Astrocyte (in vitro differentiated cells and primary cell): Measurements from ENCODE around the gene GAB2. TPM values are rescaled to one million over a fixed set of nuclear protein-coding genes. Genes with fewer than 3 reads are reported as not detected.

Experiments
- DNase-seq: peaks from one replicate; pipeline ENCODE4 v3.0.0-alpha.2; 2010; ENCODE audit warnings: low read depth
- FAIRE-seq: peaks from 2 replicates; lab custom pipeline; 2011; peaks lifted over from hg19 to GRCh38; lab: Jason Lieb, UNC
- H2AFZ ChIP-seq: 2 replicates; pipeline ENCODE4 v1.6.0; 2012; ENCODE audit warnings: low read depth, low read length, inconsistent platforms
- H3K27ac ChIP-seq: 2 replicates; pipeline ENCODE4 v1.5.1; 2011; ENCODE audit warnings: low read depth, low read length, inconsistent platforms
- H3K27me3 ChIP-seq: 2 replicates; pipeline ENCODE4 v1.6.0; 2011; ENCODE audit warnings: low read length, inconsistent platforms; ENCODE audit not compliant: insufficient read depth
- H3K36me3 ChIP-seq: 2 replicates; pipeline ENCODE4 v1.5.1; 2011; ENCODE audit warnings: low read length, inconsistent platforms; ENCODE audit not compliant: insufficient read depth
- H3K4me1 ChIP-seq: 2 replicates; pipeline ENCODE4 v1.5.1; 2011; ENCODE audit warnings: low read length, inconsistent platforms; ENCODE audit not compliant: insufficient read depth
- H3K4me2 ChIP-seq: 2 replicates; pipeline ENCODE4 v1.6.0; 2012; ENCODE audit warnings: low read length, inconsistent platforms
- H3K4me3 ChIP-seq: 2 replicates; pipeline ENCODE4 v1.5.1; 2011; ENCODE audit warnings: low read depth, mild to moderate bottlenecking, low read length, inconsistent platforms; ENCODE audit not compliant: insufficient read depth
- H3K79me2 ChIP-seq: 2 replicates; pipeline ENCODE4 v1.6.0; 2012; ENCODE audit warnings: mild to moderate bottlenecking, low read length, inconsistent platforms; ENCODE audit not compliant: insufficient read depth
- H3K9ac ChIP-seq: 2 replicates; pipeline ENCODE4 v1.6.0; 2012; ENCODE audit warnings: mild to moderate bottlenecking, low read length, inconsistent platforms
- H3K9me3 ChIP-seq: 2 replicates; pipeline ENCODE4 v1.5.1; 2012; ENCODE audit warnings: low read depth, mild to moderate bottlenecking, low read length, inconsistent platforms; ENCODE audit not compliant: insufficient read depth
- H4K20me1 ChIP-seq: 2 replicates; pipeline ENCODE4 v1.6.0; 2012; ENCODE audit warnings: low read length, inconsistent platforms; ENCODE audit not compliant: insufficient read depth
- H3K27ac Mint-ChIP-seq: one replicate; pipeline ENCODE4 v1.8.0; 2021; ENCODE audit warnings: mild to moderate bottlenecking, mixed read lengths; ENCODE audit not compliant: unreplicated experiment
- H3K27me3 Mint-ChIP-seq: one replicate; pipeline ENCODE4 v1.8.0; 2021; ENCODE audit warnings: low read depth, mixed read lengths; ENCODE audit not compliant: unreplicated experiment
- H3K36me3 Mint-ChIP-seq: one replicate; pipeline ENCODE4 v1.8.0; 2021; ENCODE audit warnings: low read depth, mixed read lengths; ENCODE audit not compliant: unreplicated experiment
- H3K4me1 Mint-ChIP-seq: one replicate; pipeline ENCODE4 v1.8.0; 2021; ENCODE audit warnings: low read depth, mixed read lengths; ENCODE audit not compliant: unreplicated experiment
- H3K4me3 Mint-ChIP-seq: one replicate; pipeline ENCODE4 v1.8.0; 2021; ENCODE audit warnings: mild to moderate bottlenecking, moderate library complexity, mixed read lengths; ENCODE audit not compliant: unreplicated experiment
- H3K9me3 Mint-ChIP-seq: one replicate; pipeline ENCODE4 v1.8.0; 2021; ENCODE audit warnings: mild to moderate bottlenecking, mixed read lengths; ENCODE audit not compliant: unreplicated experiment
- CTCF ChIP-seq: IDR thresholded peaks from 2 replicates; pipeline ENCODE4 v1.5.1; 2011; ENCODE audit warnings: low read depth, mild to moderate bottlenecking, inconsistent platforms, low read length, moderate library complexity; ENCODE audit not compliant: insufficient read depth
- EZH2 ChIP-seq: IDR thresholded peaks from 2 replicates; pipeline ENCODE4 v1.6.1; 2012; ENCODE audit warnings: mild to moderate bottlenecking, low read length, inconsistent platforms; ENCODE audit not compliant: insufficient read depth
- total RNA-seq: library from RNA; stranded (reverse); gene quantifications from 2 replicates; pipeline ENCODE4 v1.2.1, GENCODE V29; 2021

Gene GAB2
- total RNA-seq, 1 donor from 2014 or later = 18.2 TPM

- no peak for DNase-seq
- H3K4me2 ChIP-seq = no peak overlapping the region
- no peak overlapping the region for H2AFZ ChIP-seq
- no peak overlapping the region for H3K27ac Mint-ChIP-seq
- H3K27me3 ChIP-seq = no peaks in the 10 kb centered on the region
- FAIRE-seq = no peak
- H3K4me3 ChIP-seq = no peak overlapping the region
- no peaks in the 10 kb centered on the region for H3K36me3 Mint-ChIP-seq
- no peaks in the 10 kb centered on the region for H3K27me3 Mint-ChIP-seq
- H3K36me3 ChIP-seq = no peaks in the 10 kb centered on the region
- H3K9me3 ChIP-seq = no peaks in the 10 kb centered on the region
- no peak overlapping the region for H3K9ac ChIP-seq
- TF ChIP-seq EZH2 = no peak
- TF ChIP-seq CTCF = no peak
- no peak overlapping the region for H3K4me3 Mint-ChIP-seq
- no peak overlapping the region for H3K27ac ChIP-seq
- no peaks in the 10 kb centered on the region for H3K79me2 ChIP-seq
- peaks cover 5% of the 10 kb centered on the region for H4K20me1 ChIP-seq
- peaks cover 11% of the 10 kb centered on the region for H3K4me1 Mint-ChIP-seq
- H3K9me3 Mint-ChIP-seq = no peaks in the 10 kb centered on the region
- H3K4me1 ChIP-seq = peaks cover 8% of the 10 kb centered on the region
Measured at GRCh38 chr11:78313898-78314297, 103.7 kb downstream of the GAB2 start.

- Mint-ChIP-seq H3K9me3 (no peaks in the 10 kb centered on the region), H3K4me3 (no peak overlapping the region), H3K27me3 (no peaks in the 10 kb centered on the region), H3K4me1 (peaks cover 7% of the 10 kb centered on the region), H3K36me3 (no peaks in the 10 kb centered on the region), H3K27ac (no peak overlapping the region)
- peaks cover 8% of the 10 kb centered on the region for H3K4me1 ChIP-seq
- DNase-seq = peak; percentile 74
- no peak overlapping the region for H2AFZ ChIP-seq
- H4K20me1 ChIP-seq = peaks cover 5% of the 10 kb centered on the region
- no peaks in the 10 kb centered on the region for H3K9me3 ChIP-seq
- H3K4me2 ChIP-seq = peak overlapping the region; percentile 49
- no peaks in the 10 kb centered on the region for H3K36me3 ChIP-seq
- H3K4me3 ChIP-seq = no peak overlapping the region
- no peak overlapping the region for H3K9ac ChIP-seq
- no peaks in the 10 kb centered on the region for H3K27me3 ChIP-seq
- TF ChIP-seq CTCF (no peak), EZH2 (no peak)
- no peaks in the 10 kb centered on the region for H3K79me2 ChIP-seq
- no peak overlapping the region for H3K27ac ChIP-seq
- FAIRE-seq = no peak
Measured at GRCh38 chr11:78313181-78313795, 104.3 kb downstream of the GAB2 start.

- Histone ChIP-seq H3K4me2 (no peak overlapping the region), H3K36me3 (no peaks in the 10 kb centered on the region), H3K79me2 (no peaks in the 10 kb centered on the region), H3K27me3 (no peaks in the 10 kb centered on the region), H3K4me3 (no peak overlapping the region), H3K27ac (no peak overlapping the region), H3K4me1 (peaks cover 8% of the 10 kb centered on the region), H2AFZ (no peak overlapping the region), H3K9ac (no peak overlapping the region), H3K9me3 (no peaks in the 10 kb centered on the region), H4K20me1 (peaks cover 5% of the 10 kb centered on the region)
- no peaks in the 10 kb centered on the region for H3K36me3 Mint-ChIP-seq
- peaks cover 7% of the 10 kb centered on the region for H3K4me1 Mint-ChIP-seq
- FAIRE-seq (no peak), DNase-seq (no peak)
- no peak overlapping the region for H3K27ac Mint-ChIP-seq
- no peaks in the 10 kb centered on the region for H3K9me3 Mint-ChIP-seq
- TF ChIP-seq CTCF (no peak), EZH2 (no peak)
- H3K4me3 Mint-ChIP-seq = no peak overlapping the region
- no peaks in the 10 kb centered on the region for H3K27me3 Mint-ChIP-seq
Measured at GRCh38 chr11:78312712-78313111, 104.9 kb downstream of the GAB2 start.
